ENCODE measurements around the gene BRMS1. TPM values are rescaled to one million over a fixed set of nuclear protein-coding genes. Genes with fewer than 3 reads are reported as not detected.

BRMS1 gene
- total and polyA plus RNA-seq, 2 experiments from 2014 or later, result 59.1 to 61.7 TPM

GRCh38 chr11:66299186-66299585 lies 45.7 kb downstream of the BRMS1 start:
- Mint-ChIP-seq H3K4me1 (peaks cover 11% of the 10 kb centered on the region), H3K36me3 (ENCODE audit: low read depth) (no peaks in the 10 kb centered on the region)
- no peak for ATAC-seq

More at GRCh38 chr11:66299186-66299585, 45.7 kb downstream of the BRMS1 start:
- no peaks in the 10 kb centered on the region for H3K27me3 ChIP-seq (ENCODE audit: insufficient read depth)
- TF ChIP-seq NANOG (IDR thresholded peaks at IDR 0.05; ENCODE audit: borderline replicate concordance), result no peak
- TF ChIP-seq CTCF (conservative IDR thresholded peaks at IDR 0.05; ENCODE audit: low read depth in 2 of 2), result no peak
- no peak for TF ChIP-seq CREB1 (CRISPR knock-in tag; IDR thresholded peaks at IDR 0.05; ENCODE audit: low read depth)
- no peak for TF ChIP-seq ZNF331 (CRISPR knock-in tag; IDR thresholded peaks at IDR 0.05; ENCODE audit: low read depth)
- no peak for TF ChIP-seq EZH2phosphoT487 (IDR thresholded peaks at IDR 0.05; ENCODE audit: unreplicated experiment)
- TF ChIP-seq ZNF462 (CRISPR knock-in tag; IDR thresholded peaks at IDR 0.05), result no peak
- H2AFZ ChIP-seq, result no peak overlapping the region
- H3K9me3 Mint-ChIP-seq, result no peaks in the 10 kb centered on the region
- no peaks in the 10 kb centered on the region for H3K36me3 ChIP-seq (ENCODE audit: insufficient read depth)
- peaks cover 7% of the 10 kb centered on the region for H3K27me3 Mint-ChIP-seq (ENCODE audit: insufficient read depth, low read depth, poor library complexity)
- no peak overlapping the region for H3K4me3 ChIP-seq
- no peak overlapping the region for H3K27ac ChIP-seq (ENCODE audit: low read depth)
- H3K4me2 ChIP-seq, result no peak overlapping the region
- DNase-seq (ENCODE audit: low spot score), result no peak
- H3K79me2 ChIP-seq (replicated peaks; ENCODE audit: insufficient read depth), result no peaks in the 10 kb centered on the region
- H3K9me2 ChIP-seq (ENCODE audit: insufficient read depth), result no peaks in the 10 kb centered on the region
- H3K4me1 ChIP-seq (ENCODE audit: insufficient read depth), result no peaks in the 10 kb centered on the region
- no peaks in the 10 kb centered on the region for H4K20me1 ChIP-seq (replicated peaks; ENCODE audit: insufficient read depth)
- no peak overlapping the region for H3K27ac Mint-ChIP-seq
- no peaks in the 10 kb centered on the region for H3F3A ChIP-seq (replicated peaks; ENCODE audit: low read depth)
- no peak overlapping the region for H3K4me3 Mint-ChIP-seq

All from GM23338 (cell line).